OCI-LY3 (cell line): ENCODE measurements around the gene NRXN3.

ENCODE experiments used
- H2AFZ ChIP-seq: fragments of 200-600, 300-600 bp; shearing (Covaris generic); 2 replicates; pipeline ENCODE4 v1.6.0; 2014; ENCODE audit warnings: antibody characterized with exemption, low read depth, low read length
- H3K27ac ChIP-seq: fragments of 200-600, 300-600 bp; sonication (generic); 2 replicates; pipeline ENCODE4 v1.5.1; 2014; ENCODE audit warnings: mild to moderate bottlenecking, low read length, moderate library complexity, mixed read lengths
- H3K27me3 ChIP-seq: fragments of 200-600, 300-600 bp; sonication (generic); 2 replicates; pipeline ENCODE4 v1.6.1; 2014; ENCODE audit warnings: low read depth, low read length, mixed read lengths
- H3K36me3 ChIP-seq: fragments of 200-600, 300-600 bp; sonication (generic); replicated peaks from 2 replicates; pipeline ENCODE3; 2014; ENCODE audit warnings: low read depth, low read length, mixed read lengths
- H3K4me1 ChIP-seq: fragments of 300-600, 200-600 bp; sonication (generic); 2 replicates; pipeline ENCODE4 v1.6.1; 2014; ENCODE audit warnings: low read length, mixed read lengths
- H3K4me2 ChIP-seq: fragments of 200-600, 300-600 bp; sonication (generic); 2 replicates; pipeline ENCODE4 v1.6.1; 2014; ENCODE audit warnings: low read length, mixed read lengths
- H3K4me3 ChIP-seq: fragments of 300-600, 200-600 bp; sonication (generic); 2 replicates; pipeline ENCODE4 v1.5.1; 2014; ENCODE audit warnings: antibody characterized with exemption, mild to moderate bottlenecking, low read length, moderate library complexity
- H3K79me2 ChIP-seq: fragments of 300-600, 200-600 bp; shearing (Covaris generic); 2 replicates; pipeline ENCODE4 v1.6.1; 2014; ENCODE audit warnings: mild to moderate bottlenecking, low read length, mixed read lengths
- H3K9ac ChIP-seq: fragments of 300-600, 200-600 bp; shearing (Covaris generic); 2 replicates; pipeline ENCODE4 v1.6.0; 2014; ENCODE audit warnings: mild to moderate bottlenecking, low read length, moderate library complexity
- H3K9me3 ChIP-seq: fragments of 200-600, 300-600 bp; shearing (Covaris generic); 2 replicates; pipeline ENCODE4 v1.6.1; 2014; ENCODE audit warnings: low read length, mixed read lengths; ENCODE audit not compliant: insufficient read depth
- H4K20me1 ChIP-seq: fragments of 200-600, 300-600 bp; sonication (generic); 2 replicates; pipeline ENCODE4 v1.6.1; 2016; ENCODE audit warnings: low read length, mixed read lengths; ENCODE audit not compliant: insufficient read depth
- CTCF ChIP-seq: fragments of 200-600, 300-600 bp; sonication (generic); IDR thresholded peaks from 2 replicates; pipeline ENCODE4 v1.5.1; 2014; ENCODE audit warnings: antibody characterized with exemption, low read length, low read depth
- EZH2phosphoT487 ChIP-seq: fragments of 200-600 bp; shearing (Covaris generic); IDR thresholded peaks from 2 replicates; pipeline ENCODE4 v1.6.1; 2018; ENCODE audit warnings: antibody characterized with exemption, mixed run types, low read depth

NRXN3 gene

GRCh38 chr14:78220273-78220672, 50.1 kb downstream of the NRXN3 start:
- Histone ChIP-seq H3K4me2 (no peak overlapping the region), H3K4me1 (no peaks in the 10 kb centered on the region), H3K79me2 (no peaks in the 10 kb centered on the region), H3K9me3 (no peaks in the 10 kb centered on the region), H3K36me3 (no peaks in the 10 kb centered on the region), H2AFZ (no peak overlapping the region), H3K27ac (no peak overlapping the region), H4K20me1 (no peaks in the 10 kb centered on the region), H3K27me3 (no peaks in the 10 kb centered on the region), H3K4me3 (no peak overlapping the region), H3K9ac (no peak overlapping the region)
- TF ChIP-seq CTCF (no peak), EZH2phosphoT487 (no peak)

- no peak overlapping the region for H2AFZ ChIP-seq
- H3K4me1 ChIP-seq, result no peaks in the 10 kb centered on the region
- H3K4me3 ChIP-seq, result no peak overlapping the region
- TF ChIP-seq CTCF, result no peak
- TF ChIP-seq EZH2phosphoT487, result no peak
- no peak overlapping the region for H3K27ac ChIP-seq
- H3K27me3 ChIP-seq, result no peaks in the 10 kb centered on the region
- no peak overlapping the region for H3K4me2 ChIP-seq
- no peaks in the 10 kb centered on the region for H4K20me1 ChIP-seq
- H3K79me2 ChIP-seq, result no peaks in the 10 kb centered on the region
- H3K36me3 ChIP-seq, result no peaks in the 10 kb centered on the region
- no peak overlapping the region for H3K9ac ChIP-seq
- H3K9me3 ChIP-seq, result no peaks in the 10 kb centered on the region
These were observed 52.6 kb downstream of the NRXN3 start for GRCh38 chr14:78222746-78223145.

GRCh38 chr14:78227248-78228077, 57.3 kb downstream of the NRXN3 start:
- no peak overlapping the region for H3K27ac ChIP-seq
- no peak overlapping the region for H3K4me3 ChIP-seq
- TF ChIP-seq EZH2phosphoT487 (no peak), CTCF (no peak)
- no peaks in the 10 kb centered on the region for H3K27me3 ChIP-seq
- no peak overlapping the region for H3K9ac ChIP-seq
- no peak overlapping the region for H3K4me2 ChIP-seq
- H3K9me3 ChIP-seq, result no peaks in the 10 kb centered on the region
- H3K79me2 ChIP-seq, result no peaks in the 10 kb centered on the region
- no peaks in the 10 kb centered on the region for H4K20me1 ChIP-seq
- H3K4me1 ChIP-seq, result no peaks in the 10 kb centered on the region
- no peaks in the 10 kb centered on the region for H3K36me3 ChIP-seq
- no peak overlapping the region for H2AFZ ChIP-seq

GRCh38 chr14:78228702-78229327, 58.6 kb downstream of the NRXN3 start:
- Histone ChIP-seq H3K27ac (no peak overlapping the region), H3K9ac (no peak overlapping the region), H2AFZ (no peak overlapping the region), H3K4me3 (no peak overlapping the region), H4K20me1 (no peaks in the 10 kb centered on the region), H3K4me2 (no peak overlapping the region), H3K27me3 (no peaks in the 10 kb centered on the region), H3K36me3 (no peaks in the 10 kb centered on the region), H3K4me1 (no peaks in the 10 kb centered on the region), H3K79me2 (no peaks in the 10 kb centered on the region), H3K9me3 (no peaks in the 10 kb centered on the region)
- TF ChIP-seq CTCF, result no peak
- TF ChIP-seq EZH2phosphoT487, result no peak
